ENCODE measurements around the gene PSMB3.
A peak's percentile ranks its signal among the peaks of the same experiment; 100 is the strongest.

Gene PSMB3

DNA sequence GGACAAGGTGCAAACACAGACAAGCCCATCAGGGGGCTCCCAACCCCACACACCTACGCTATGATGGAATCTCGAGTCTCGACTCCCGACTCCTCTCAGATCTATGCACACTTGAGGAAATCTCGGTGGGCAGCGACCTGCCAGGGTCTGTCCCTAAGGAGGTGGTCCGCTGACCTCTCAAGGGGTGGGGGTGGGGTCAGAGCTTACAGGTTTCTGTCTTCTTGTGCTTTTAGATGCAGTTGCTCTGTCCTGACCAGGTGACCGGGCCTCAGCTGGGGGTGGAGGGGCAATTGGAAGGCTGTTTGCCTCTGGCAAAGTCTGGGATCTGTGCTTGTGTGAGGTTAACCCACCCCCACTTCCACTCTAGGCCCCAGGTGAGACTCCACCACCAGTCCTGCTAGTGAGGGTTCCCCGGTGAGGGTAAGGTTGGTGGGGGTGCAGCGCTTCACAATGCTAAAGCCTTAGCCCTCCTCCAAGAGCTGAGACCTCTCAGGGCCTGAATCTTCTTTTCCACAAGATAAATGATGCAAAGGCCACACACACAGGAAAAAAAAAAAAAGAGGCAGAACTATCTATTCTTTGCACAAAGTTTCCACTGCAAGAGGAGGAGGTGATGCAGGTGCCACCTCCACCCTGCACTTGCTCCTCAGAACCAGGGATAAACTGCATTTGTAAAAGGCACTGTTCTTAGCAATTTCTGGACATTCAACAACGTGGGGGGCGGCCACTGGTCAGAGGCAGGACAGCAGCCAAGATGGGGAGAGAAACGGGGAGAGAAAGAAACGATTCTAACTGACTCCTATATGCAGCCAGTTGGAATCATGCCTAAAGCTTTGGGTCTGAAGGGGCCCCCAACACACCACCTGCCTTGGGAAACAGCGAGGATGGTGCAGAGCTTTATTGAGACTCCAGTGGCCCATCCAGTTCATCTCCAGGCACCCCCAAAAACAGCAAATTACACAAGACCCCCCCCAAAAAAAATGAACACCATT is 18.3 kb upstream of the PSMB3 start:
- no peak for DNase-seq (ENCODE audit: low read depth)

DNA sequence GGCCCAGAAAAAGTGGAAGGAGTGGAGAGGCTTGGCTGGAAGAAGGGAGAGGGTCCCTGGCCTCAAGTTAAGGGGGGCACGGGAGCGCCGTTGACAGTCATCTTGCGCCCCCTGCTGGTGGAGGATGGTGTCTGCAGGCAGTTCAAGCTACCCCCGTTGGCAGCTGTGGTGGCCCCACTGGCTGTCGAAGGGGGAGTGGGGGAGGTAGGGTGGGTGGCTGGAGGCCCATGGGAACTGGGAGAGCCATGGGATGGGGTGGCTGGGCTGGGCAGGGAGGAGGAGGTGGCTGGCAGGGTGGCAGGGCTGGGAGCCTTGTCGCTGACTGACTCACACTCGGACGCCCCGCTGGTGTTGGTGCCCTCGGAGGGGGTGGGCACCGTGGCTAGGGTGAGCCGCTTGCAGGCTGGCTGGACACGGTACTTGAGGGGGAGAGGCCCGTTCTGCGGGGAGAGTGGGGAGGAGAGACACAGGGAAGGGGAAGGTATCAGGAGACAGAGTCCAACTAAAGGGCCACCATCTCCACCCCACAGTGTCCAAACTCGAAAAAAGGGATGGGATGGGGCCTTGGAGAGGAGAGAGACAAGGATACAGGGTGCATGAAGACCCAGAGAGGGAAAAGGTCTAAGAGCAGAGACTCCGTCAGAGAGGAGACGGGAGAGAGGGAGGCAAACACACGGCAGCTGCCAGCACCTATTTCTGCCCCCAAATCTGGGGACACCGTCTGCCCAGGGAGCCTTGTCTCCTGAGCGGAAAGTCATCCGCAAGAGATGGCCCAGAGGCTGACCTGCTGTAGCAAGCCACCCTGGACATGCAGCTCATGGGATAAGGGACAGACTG is 17.2 kb upstream of the PSMB3 start:
- DNase-seq (ENCODE audit: low read depth): peak; percentile 71

DNA sequence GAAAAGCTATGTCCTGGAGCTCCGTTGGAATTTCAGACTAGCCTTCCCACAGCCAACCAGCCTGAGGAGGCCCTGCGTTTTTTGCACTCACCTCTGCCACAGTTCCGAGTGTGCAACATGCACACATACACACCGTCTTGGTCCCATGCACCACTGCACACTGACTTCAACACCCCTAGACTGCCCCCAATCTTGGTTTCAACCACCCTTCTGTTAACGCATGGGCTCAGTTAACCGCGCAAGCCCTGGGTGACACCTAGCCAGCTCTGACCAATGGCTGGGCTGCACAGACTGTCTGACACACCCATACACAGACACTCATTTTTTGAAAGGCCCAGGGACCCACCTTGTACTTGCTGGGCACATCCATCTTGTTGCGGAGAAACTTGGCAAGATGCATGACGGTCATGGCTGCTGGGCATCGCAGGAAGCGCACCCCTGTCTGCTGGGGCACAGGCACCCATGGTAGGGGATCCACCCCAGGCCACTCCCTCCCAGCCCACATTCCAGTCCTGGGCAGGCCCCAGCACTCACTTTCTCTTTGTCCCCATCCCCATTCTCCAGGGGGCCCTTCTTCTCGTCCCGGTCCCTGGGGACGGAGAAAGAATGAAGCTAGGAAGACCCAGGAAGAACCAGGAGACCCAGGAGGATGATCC is 14.4 kb upstream of the PSMB3 start:
- no peak for DNase-seq (ENCODE audit: low read depth)

DNA sequence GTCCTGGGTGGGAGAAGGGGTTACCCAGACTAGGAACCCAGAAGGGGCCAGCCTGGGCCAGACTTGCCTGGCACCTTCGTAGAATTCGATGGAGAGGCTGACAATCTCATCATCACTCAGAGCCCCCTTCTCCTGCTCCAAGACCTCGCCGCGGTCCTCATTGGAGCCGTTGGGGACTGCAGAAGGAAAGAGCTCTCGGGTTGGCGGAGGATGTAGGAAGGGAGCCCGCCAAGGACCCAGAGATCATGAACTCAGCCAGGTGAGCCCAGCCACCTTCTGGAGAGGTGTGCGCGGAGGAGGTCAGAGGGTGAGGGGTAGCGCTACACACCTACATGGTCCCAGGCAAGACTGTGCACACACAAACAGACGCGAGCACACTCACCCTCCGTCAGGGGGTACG is 13.9 kb upstream of the PSMB3 start:
- no peak for DNase-seq (ENCODE audit: low read depth)

DNA sequence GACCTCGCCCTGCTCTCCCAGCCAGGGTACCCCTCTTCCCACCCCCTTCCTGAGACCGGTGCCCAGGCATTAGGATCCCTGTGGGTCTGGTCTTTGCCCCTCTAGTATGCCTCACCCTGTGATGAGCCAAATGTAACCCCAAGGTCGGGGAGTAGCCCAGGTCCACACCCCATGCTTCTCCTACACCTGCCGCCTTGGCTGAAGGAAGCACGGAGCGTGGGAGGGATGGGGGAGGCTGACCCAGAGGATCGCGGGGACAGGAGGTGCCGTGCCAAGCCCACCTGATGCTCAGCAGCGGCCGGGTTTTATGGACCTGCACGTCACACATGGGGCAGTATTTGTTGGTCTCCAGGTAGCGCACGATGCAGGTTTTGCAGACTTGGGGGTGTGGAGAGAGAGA is 13.2 kb upstream of the PSMB3 start:
- DNase-seq (ENCODE audit: low read depth): no peak

DNA sequence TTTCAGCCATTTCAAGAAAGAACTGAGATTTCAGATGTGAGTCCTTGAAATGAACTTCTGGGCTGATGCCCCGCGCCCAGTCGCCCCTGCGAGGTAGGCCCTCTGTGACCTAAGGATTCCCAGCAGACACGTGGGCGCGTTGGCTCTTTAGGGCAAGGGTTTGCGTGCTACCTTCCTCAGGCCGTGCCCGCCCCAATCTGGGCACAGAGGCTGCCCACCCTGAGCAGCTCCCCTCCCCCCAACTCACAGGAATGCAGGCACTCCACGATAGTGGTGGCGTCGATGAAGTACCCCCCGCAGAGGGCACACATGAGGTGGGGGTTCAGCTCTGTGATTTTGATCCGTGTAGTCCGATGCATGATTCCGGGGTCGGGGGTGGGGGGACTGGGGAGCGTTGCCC is 12.5 kb upstream of the PSMB3 start:
- DNase-seq (ENCODE audit: low read depth): no peak

DNA sequence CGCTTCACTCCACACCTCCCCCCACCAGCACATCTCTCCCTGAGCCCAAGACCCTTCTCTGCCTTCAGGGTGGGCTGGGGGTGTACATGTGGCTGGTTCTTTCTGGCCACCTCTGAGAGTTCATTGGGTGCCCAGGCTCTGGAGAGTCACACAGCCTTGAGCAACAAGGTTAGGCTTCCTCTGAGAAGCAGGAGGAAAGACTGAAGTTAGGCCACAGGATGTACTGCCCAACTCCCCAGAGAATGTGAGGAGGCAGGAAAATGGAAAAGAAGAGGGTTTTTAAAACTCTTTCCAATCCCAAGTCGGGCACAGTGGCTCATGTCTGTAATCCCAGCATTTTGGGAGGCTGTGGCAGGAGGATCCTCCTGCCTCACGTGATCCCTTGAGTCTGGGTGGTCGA is 11.7 kb upstream of the PSMB3 start:
- DNase-seq (ENCODE audit: low read depth): no peak

DNA sequence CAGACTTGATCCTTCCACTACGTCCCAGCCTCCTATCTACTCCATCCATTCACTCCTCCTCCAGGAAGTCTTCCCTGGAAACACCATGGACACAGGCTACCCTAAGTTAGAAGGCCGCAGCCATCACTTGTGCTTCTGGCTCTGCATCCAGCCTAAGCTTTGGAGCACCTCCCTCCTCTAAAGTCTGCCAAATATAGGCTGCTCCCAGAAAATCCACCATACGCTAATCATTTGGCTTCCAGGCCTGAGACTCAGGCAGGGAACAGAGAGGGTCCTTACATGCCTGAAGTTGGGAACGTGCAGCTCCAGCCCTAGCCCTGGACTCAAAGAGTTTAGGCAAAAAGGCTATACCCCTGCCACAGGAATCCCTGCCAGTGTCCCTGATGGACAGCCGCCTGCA is 11.1 kb upstream of the PSMB3 start:
- no peak for DNase-seq (ENCODE audit: low read depth)

DNA sequence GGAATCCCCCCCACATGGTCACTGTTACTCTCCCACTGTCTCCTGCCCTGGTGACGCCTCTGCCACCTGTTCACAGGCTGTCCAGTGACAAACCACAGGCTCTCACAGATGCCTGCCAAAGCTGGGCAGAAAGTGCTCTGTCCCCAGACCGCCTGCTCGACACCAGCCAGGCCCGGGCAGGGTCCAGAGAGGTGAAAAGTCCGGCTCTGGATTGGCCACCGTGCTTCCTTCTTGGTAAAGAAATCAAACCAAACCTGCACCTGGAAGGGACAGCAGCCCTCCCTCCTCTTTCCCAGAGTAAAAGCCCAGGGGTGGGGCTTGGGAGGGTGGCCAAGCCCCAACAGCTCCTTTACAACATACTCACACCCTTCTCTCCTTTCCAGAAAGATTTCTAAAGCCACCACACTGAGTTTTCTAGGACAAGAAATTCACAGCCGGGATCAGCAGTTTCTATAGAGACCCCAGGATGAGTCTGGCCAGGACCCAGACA is 10.6 kb upstream of the PSMB3 start:
- DNase-seq (ENCODE audit: low read depth): no peak

DNA sequence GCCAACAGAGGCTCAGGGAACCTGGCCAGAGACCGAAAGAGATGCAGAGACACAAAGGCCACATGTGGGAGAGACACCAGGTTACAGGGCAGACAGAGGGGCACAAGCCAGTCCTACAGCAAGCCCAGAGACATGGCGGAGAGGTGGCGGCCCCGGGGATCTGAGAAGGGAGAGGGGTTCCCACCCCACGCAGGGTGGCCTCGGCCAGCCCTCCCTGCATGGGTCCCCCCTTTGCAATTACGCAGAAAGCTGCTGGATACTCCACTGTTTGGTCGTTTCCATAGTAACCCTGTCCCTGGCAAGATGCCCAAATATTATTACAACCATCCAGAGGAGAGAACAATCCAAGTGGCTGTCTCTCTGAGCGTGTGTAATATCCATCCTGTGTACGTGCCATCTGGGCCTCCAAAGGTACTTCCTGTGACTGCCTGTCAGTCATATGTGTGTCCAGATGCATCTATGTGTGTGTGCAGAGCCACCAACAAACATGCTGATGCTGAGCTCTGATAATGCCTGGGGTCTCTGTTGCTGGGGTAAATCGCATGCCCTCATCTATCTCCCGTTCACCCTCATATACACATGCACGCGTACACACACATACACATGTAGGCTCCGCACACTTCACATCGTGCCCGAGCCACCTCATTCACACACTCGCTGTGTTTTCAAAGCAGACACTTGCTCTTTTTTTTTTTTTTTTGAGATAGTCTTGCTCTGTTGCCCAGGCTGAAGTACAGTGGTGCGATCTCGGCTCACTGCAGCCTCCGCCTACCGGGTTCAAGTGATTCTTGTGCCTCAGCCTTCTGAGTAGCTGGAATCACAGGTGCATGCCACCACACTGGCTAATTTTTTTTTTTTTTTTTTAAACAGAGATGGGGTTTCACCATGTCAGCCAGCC is 9.9 kb upstream of the PSMB3 start:
- no peak for DNase-seq (ENCODE audit: low read depth)

DNA sequence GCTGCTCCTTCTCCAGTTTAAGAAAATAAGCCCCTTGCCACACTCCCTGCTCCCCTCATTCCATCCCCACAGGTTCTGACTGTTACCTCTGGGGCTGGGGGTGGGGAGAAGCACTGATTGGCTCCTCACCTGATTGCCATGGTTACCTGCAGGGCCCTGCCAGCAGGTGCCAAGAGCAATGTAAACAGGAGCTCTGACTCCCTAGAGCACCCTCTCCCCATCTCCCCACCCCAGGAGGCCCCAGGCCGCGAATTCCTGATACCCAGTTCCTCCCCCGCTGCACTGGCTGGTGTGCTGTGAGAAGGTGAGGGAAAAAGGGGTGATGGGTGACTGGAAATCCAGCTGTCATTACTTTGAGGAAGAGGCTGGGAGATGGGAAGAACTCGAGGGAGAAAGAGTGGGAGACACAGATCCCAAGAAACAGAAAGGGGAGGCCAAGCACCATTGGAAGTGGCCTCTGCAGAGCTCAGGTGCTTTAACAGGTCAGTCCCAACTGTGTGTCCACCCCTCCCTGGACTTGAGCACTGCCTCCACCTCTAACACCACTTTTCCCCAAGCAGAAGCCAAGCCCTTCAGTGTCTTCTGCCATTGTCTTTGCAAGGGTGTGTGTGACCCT is 8.9 kb upstream of the PSMB3 start:
- no peak for DNase-seq (ENCODE audit: low read depth)

DNA sequence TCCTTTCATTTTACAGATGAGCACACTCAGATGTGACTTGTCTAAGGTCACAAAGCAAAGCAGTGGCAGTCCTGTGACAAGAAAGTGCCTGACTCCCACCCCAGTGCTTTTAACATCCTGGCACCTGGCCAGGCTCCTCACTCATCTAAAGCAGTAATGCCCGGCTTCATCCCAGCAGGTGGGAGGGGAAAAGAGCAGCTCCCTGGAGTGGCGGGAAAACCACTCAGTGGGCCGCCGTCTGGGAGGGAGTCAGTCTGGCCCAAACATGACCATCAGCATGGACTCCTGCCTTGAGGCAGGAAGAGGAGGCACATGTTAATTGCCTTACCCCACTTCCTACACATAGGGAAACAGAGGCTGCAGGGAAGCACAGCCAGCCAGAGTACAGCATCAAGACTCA is 7.0 kb upstream of the PSMB3 start:
- DNase-seq (ENCODE audit: low read depth): no peak

DNA sequence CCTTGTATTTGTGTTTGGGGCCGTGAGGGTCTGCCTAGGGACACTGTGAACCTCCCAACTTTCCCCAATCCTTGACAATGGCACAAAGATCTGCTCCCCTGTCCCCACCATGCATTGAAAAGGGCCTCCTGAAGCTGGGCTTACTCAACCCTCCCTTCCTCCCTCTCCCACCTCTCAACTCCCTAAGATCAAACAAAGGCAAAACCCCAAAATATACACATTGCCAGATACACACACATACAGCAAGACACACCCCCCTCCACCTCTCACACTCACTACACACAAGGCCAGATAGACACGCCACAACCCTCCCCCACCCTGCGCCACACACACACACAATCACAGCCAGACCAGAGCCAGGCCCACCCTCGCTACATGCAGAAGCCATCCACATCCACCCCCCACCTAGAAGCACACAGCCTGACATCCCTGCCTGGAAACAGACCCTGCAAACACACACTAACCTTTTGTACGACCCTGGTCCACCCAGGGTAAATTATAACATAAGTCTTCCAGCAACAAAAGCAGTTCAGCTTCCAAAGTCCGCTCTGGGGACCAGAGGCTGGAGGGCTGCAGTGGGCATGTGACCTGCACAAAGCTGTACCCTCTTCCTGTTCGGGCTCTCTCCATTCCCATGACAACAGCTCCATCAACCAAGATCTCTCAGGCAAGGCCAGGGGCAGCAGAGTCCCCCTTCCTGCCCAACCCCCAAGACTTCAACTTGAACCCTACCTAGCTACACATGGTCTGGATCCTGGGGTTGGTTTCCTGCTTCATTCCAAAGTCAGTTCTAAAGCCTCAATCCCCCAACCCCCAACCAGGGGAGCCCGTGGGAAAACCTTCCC is 6.3 kb upstream of the PSMB3 start:
- DNase-seq (ENCODE audit: low read depth): no peak

DNA sequence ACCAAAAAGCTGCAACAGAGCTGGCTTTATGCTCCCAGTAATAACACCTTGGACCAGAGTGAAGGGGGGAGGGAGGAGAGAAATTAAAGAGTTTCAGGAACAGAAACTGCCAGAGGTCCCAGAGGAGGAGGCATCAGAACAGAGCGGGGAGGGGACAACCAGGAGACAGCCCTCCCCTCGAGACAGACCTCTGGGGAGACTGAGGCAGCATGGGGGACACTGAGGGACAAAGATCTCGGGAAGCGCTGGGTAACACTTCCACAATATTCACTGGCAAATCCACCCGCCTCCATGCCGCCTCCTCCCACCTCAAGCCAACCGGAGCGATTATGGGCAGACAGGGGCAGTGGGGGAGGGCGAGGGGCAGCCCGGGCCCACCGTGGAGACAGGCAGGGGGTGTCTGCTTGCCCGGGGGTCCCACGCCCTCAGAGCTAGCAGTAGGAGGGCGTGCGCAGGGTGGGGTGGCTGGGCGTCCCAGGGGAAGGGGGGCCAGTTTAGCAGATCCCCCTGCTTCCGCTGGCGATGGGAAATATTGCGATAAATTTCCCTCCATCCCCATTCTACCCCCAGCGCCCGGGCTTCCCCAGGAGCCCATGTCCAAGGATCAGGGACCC is 5.6 kb upstream of the PSMB3 start:
- DNase-seq (ENCODE audit: low read depth): no peak

DNA sequence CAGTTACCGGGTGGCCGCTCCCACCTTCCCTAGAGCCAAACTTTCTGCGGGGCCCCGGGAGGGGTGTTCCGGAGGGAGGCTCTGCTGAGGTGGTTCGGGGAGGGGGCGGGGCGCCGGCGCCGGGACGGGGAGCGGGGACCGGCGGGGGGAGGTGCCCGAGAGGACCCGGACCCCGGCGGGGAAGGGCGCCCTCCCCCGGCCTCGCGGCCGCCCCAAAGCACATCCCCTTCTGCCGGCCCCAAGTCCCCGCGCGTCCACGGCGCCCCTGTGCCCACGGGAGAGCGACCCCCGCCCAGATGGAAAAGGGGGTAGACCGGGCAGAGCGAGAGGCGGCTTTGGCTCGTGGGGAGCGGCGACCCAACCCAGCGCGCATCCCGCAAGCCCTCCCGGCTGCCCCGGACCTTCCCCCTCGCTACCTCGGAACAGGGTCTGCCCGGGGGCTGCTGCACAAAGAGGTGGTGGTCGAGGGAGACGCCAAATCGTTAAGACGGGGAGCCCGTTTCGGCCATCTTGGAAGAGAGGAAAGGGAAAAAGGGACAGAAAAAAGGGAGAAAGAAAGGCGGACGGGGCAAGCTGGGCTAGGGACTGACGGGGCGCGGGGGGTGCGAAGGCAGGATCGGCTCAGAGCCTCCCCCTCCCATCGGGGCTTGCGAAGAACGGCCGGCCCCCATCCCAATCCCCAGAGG is 4.9 kb upstream of the PSMB3 start:
- DNase-seq (ENCODE audit: low read depth): no peak

DNA sequence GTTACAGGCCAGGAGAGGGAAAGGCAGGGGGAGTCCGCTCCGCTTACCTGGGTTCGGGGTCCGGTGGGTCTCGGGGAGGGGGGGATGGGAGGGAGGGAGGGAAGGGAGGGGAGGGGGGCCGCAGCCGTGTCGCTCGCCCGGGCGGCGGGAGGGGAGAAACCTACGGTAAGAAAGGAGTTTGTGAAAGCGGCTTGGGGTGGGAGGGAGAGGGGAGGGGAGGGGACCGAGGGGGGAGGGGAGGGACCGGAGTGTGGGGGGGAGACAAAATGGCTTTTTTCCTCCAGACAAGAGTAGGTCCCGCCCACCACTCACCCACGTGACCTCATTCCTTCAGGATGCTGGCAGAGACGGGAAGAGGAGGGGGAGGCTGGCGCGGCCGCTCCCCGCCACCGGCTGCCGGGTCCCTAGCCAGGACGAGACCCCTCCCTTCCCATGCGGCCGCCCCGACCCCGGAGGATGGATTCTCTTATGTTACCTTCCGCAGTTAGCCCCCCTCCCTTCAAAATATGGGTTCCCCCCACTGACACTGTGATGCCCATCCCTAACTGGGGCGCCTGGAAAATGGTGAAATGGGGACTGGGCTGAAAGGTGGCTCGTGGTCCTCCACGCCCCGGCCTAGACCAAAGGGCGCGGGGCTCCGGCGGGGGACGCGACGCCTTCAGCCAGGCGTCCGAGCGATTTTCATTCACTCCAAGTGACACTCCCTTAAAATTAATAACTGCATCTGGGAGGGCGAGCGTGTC is 4.2 kb upstream of the PSMB3 start, which contains the start of gene PCGF2:
Gene PCGF2, minus strand, starts transcription at position 188 of the 743 bp plus-strand sequence. CDS start 7,934 bp downstream, outside the sequence.
- no peak for DNase-seq (ENCODE audit: low read depth)

DNA sequence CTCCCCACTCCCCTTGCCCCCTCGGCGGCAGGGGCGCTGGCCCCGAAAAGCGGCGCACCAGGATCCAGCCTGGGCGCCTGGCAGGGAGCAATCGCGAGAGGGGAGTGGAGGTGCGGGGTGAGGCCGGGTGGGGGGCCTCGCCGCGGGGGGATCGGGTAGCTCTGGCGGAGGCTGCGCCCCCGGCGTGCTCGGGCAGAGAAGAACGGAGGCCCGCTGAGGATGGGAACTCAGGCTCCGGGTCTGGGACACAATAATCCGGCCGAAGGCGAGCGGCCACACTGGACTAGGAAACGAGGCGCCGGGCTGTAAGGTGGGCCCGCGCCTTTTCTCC is 3.7 kb upstream of the PSMB3 start:
- no peak for DNase-seq (ENCODE audit: low read depth)
